ENCODE data around the gene NEK11.

- TF ChIP-seq POLR2A (conservative IDR thresholded peaks at IDR 0.05), result no peak
- TF ChIP-seq ATF2 (CRISPR knock-in tag; IDR thresholded peaks at IDR 0.05), result no peak
- TF ChIP-seq ZBTB40 (IDR thresholded peaks at IDR 0.05), result no peak
- no peak for TF ChIP-seq ZBTB40 (CRISPR knock-in tag; IDR thresholded peaks at IDR 0.05)
- no peak for TF ChIP-seq ZNF75A (CRISPR knock-in tag; IDR thresholded peaks at IDR 0.05)
- TF ChIP-seq, protein P1, sequence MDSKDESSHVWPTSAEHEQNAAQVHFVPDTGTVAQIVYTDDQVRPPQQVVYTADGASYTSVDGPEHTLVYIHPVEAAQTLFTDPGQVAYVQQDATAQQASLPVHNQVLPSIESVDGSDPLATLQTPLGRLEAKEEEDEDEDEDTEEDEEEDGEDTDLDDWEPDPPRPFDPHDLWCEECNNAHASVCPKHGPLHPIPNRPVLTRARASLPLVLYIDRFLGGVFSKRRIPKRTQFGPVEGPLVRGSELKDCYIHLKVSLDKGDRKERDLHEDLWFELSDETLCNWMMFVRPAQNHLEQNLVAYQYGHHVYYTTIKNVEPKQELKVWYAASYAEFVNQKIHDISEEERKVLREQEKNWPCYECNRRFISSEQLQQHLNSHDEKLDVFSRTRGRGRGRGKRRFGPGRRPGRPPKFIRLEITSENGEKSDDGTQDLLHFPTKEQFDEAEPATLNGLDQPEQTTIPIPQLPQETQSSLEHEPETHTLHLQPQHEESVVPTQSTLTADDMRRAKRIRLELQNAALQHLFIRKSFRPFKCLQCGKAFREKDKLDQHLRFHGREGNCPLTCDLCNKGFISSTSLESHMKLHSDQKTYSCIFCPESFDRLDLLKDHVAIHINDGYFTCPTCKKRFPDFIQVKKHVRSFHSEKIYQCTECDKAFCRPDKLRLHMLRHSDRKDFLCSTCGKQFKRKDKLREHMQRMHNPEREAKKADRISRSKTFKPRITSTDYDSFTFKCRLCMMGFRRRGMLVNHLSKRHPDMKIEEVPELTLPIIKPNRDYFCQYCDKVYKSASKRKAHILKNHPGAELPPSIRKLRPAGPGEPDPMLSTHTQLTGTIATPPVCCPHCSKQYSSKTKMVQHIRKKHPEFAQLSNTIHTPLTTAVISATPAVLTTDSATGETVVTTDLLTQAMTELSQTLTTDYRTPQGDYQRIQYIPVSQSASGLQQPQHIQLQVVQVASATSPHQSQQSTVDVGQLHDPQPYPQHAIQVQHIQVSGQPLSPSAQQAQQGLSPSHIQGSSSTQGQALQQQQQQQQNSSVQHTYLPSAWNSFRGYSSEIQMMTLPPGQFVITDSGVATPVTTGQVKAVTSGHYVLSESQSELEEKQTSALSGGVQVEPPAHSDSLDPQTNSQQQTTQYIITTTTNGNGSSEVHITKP (IDR thresholded peaks at IDR 0.05; ENCODE audit: partially characterized antibody), result no peak
- no peak for TF ChIP-seq SIX5 (IDR thresholded peaks at IDR 0.05; ENCODE audit: borderline replicate concordance in 1 of 2, insufficient read depth in 1 of 2, low read depth in 1 of 2, low read length in 2 of 2)
- TF ChIP-seq, protein P2, sequence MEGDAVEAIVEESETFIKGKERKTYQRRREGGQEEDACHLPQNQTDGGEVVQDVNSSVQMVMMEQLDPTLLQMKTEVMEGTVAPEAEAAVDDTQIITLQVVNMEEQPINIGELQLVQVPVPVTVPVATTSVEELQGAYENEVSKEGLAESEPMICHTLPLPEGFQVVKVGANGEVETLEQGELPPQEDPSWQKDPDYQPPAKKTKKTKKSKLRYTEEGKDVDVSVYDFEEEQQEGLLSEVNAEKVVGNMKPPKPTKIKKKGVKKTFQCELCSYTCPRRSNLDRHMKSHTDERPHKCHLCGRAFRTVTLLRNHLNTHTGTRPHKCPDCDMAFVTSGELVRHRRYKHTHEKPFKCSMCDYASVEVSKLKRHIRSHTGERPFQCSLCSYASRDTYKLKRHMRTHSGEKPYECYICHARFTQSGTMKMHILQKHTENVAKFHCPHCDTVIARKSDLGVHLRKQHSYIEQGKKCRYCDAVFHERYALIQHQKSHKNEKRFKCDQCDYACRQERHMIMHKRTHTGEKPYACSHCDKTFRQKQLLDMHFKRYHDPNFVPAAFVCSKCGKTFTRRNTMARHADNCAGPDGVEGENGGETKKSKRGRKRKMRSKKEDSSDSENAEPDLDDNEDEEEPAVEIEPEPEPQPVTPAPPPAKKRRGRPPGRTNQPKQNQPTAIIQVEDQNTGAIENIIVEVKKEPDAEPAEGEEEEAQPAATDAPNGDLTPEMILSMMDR (IDR thresholded peaks at IDR 0.05 in 2 of 3, conservative IDR thresholded peaks at IDR 0.05 in 1 of 3; ENCODE audit: insufficient read depth in 2 of 3, low read depth in 1 of 3, low read length in 3 of 3), result no peak
- no peak for TF ChIP-seq EZH2 (IDR thresholded peaks at IDR 0.05; ENCODE audit: borderline replicate concordance, low read depth, low read length)
- TF ChIP-seq POLR2AphosphoS5 (IDR thresholded peaks at IDR 0.05; ENCODE audit: control insufficient read depth, insufficient read depth, low read depth, low read length), result no peak
- TF ChIP-seq EP300 (IDR thresholded peaks at IDR 0.05; ENCODE audit: low read length), result no peak
Observed at GRCh38 chr3:131125684-131126083, 99.0 kb downstream of the NEK11 start.
